K562 (cell line): ENCODE measurements around the gene APC. TPM values are rescaled to one million over a fixed set of nuclear protein-coding genes. Genes with fewer than 3 reads are reported as not detected.

Experiments
- BRD4 ChIP-seq: fragments of 200-600 bp; sonication (generic); IDR thresholded peaks from 2 replicates; pipeline ENCODE4 v1.6.1; 2017; ENCODE audit warnings: inconsistent platforms
- CBFB ChIP-seq: sonication (generic); formaldehyde crosslinking; IDR thresholded peaks from 2 replicates; pipeline ENCODE4 v1.4.0; 2020; ENCODE audit warnings: mild to moderate bottlenecking, missing genetic modification reagents
- DMBX1 ChIP-seq: fragments of 250-450 bp; sonication (Bioruptor Pico); IDR thresholded peaks from 2 replicates; pipeline ENCODE4 v1.8.0; 2022; ENCODE audit warnings: inconsistent platforms, mild to moderate bottlenecking, moderate library complexity, borderline replicate concordance
- EZH2 ChIP-seq: IDR thresholded peaks from 2 replicates; pipeline ENCODE4 v1.6.1; 2012; ENCODE audit warnings: low read depth, mild to moderate bottlenecking, inconsistent platforms, low read length, borderline replicate concordance
- FOXK2 ChIP-seq, 2 experiments: fragments of 450-650 bp; IDR thresholded peaks in 1 of 2; conservative IDR thresholded peaks in 1 of 2; 2 replicates each; pipeline ENCODE4 v1.6.1; 2016; ENCODE audit warnings: low read depth in 2 of 2, mild to moderate bottlenecking in 1 of 2
- HMG20B ChIP-seq: fragments of 250-450 bp; sonication (Bioruptor Pico); IDR thresholded peaks from 2 replicates; pipeline ENCODE4 v1.5.0; 2021; ENCODE audit warnings: mild to moderate bottlenecking
- PHB2 ChIP-seq: fragments of 450-650 bp; IDR thresholded peaks from 2 replicates; pipeline ENCODE4 v1.6.1; 2017; ENCODE audit warnings: low read depth
- PML ChIP-seq: IDR thresholded peaks from 2 replicates; pipeline ENCODE4 v1.6.1; 2012; ENCODE audit warnings: low read length, inconsistent platforms
- PTRF ChIP-seq: fragments of 450-650 bp; IDR thresholded peaks from 2 replicates; pipeline ENCODE4 v1.6.1; 2016; ENCODE audit warnings: mild to moderate bottlenecking, missing genetic modification characterization, missing compliant biosample characterization
- RBM14 ChIP-seq: fragments of 200-400 bp; formaldehyde crosslinking; IDR thresholded peaks from 2 replicates; pipeline ENCODE4 v1.6.1; 2018; ENCODE audit warnings: low read depth, mild to moderate bottlenecking, low read length, moderate library complexity, borderline replicate concordance; ENCODE audit not compliant: insufficient read depth
- TAF1 ChIP-seq: IDR thresholded peaks from 2 replicates; pipeline ENCODE4 v1.6.1; 2011; ENCODE audit warnings: mild to moderate bottlenecking, low read length, moderate library complexity; ENCODE audit not compliant: insufficient read depth, control insufficient read depth, severe bottlenecking; ENCODE audit errors: extremely low read depth
- TAL1 ChIP-seq: fragments of 450-650 bp; IDR thresholded peaks from 2 replicates; pipeline ENCODE4 v1.6.1; 2016; ENCODE audit warnings: mild to moderate bottlenecking
- THAP7 ChIP-seq: fragments of 250-450 bp; sonication (Bioruptor Pico); IDR thresholded peaks from 2 replicates; pipeline ENCODE4 v1.5.0; 2021
- ZFX ChIP-seq: sonication (generic); formaldehyde crosslinking; IDR thresholded peaks from 2 replicates; pipeline ENCODE4 v1.8.0; 2022; ENCODE audit warnings: mild to moderate bottlenecking, missing genetic modification reagents, moderate library complexity
- ZNF408 ChIP-seq: fragments of 250-450 bp; sonication (Bioruptor Pico); IDR thresholded peaks from 2 replicates; pipeline ENCODE4 v1.4.0; 2020; ENCODE audit warnings: low read depth, mild to moderate bottlenecking, moderate library complexity
- polyA plus RNA-seq, 8 experiments: library from polyadenylated mRNA; depleted of rRNA in 4 of 8; stranded (reverse) in 5 of 8; unstranded in 3 of 8; fragments of >200 nt; fragmentation: Nextera tagmentation in 2 of 8; fragmentation: Illumina TruSeq in 1 of 8; extraction: Ambion mirVana in 2 of 8; extraction: Trizol in 1 of 8; gene quantifications; 2 replicates each; pipeline versions ENCODE4 v1.2.1 to v1.2.3, GENCODE V29; 2011 to 2014; ENCODE audit warnings: inconsistent platforms in 1 of 8, missing spikeins in 1 of 8
- total RNA-seq, 7 experiments: library from RNA; depleted of rRNA in 6 of 7; stranded (reverse); fragments of >200 nt in 6 of 7; fragmentation: Illumina TruSeq in 2 of 7; extraction: Trizol in 2 of 7; gene quantifications; 2 replicates each; pipeline versions ENCODE4 v1.2.1 to v1.2.3, GENCODE V29; 2011 to 2021; ENCODE audit warnings: low replicate concordance in 1 of 7
- TF ChIP-seq, protein P1 (sequence below): fragments of 200-400 bp; formaldehyde crosslinking; IDR thresholded peaks from 2 replicates; pipeline ENCODE4 v1.6.1; 2017; ENCODE audit warnings: mild to moderate bottlenecking, low read depth, low read length, moderate library complexity
- TF ChIP-seq, protein P2 (sequence below): sonication (generic); formaldehyde crosslinking; IDR thresholded peaks from 2 replicates; pipeline ENCODE4 v1.8.1; 2022; ENCODE audit warnings: missing genetic modification reagents
- TF ChIP-seq, protein P3 (sequence below): conservative IDR thresholded peaks from 2 replicates; pipeline ENCODE4 v1.6.1; 2011; ENCODE audit warnings: low read depth, mild to moderate bottlenecking, low read length; ENCODE audit not compliant: control insufficient read depth
- TF ChIP-seq, protein P4 (sequence below): sonication (generic); formaldehyde crosslinking; IDR thresholded peaks from 2 replicates; pipeline ENCODE4 v1.8.0; 2022; ENCODE audit warnings: mild to moderate bottlenecking, missing genetic modification reagents, borderline replicate concordance

Gene APC
- total and polyA plus RNA-seq, 9 of the 15 experiments (the other 6 are each of a cell fraction or from before 2014, with no cell fraction given) = 5.7 to 29.5 (median 15.4) TPM

DNA sequence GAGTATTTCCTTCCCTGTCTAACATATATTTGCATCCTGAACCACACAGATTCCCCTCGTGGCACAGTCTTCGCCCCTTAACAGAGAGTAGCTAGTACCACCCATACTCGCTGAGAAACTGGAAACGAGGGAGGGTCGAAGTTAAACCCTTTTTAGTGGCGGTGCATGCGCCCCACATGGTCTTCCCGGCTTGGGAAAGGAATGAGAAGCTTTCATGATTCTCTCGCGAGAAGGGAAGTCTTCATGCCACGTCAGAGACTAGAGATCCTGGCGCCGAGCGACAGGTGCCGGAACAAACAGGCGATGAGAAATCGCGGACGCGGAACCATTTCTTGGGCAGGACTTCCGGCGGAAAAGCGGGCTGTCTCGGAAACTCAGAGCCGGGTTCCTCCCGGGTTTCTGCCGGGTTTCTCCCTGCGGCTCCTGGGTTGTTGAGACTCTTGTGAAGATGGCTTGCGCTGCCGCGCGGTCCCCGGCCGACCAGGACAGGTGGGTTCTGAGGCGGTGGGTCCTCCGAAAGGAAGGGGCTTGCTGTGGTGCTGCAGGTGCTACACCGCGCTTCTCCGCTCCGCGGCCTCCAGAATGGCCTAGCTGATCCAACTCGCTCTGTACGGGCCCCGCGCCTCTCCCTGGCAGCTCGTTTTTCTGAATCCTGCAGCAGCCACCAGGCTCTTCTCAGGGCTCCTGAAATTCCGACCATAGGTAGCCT is 123.4 kb downstream of the APC start, which contains the start of gene SRP19 (continued):
- TF ChIP-seq, protein P1, sequence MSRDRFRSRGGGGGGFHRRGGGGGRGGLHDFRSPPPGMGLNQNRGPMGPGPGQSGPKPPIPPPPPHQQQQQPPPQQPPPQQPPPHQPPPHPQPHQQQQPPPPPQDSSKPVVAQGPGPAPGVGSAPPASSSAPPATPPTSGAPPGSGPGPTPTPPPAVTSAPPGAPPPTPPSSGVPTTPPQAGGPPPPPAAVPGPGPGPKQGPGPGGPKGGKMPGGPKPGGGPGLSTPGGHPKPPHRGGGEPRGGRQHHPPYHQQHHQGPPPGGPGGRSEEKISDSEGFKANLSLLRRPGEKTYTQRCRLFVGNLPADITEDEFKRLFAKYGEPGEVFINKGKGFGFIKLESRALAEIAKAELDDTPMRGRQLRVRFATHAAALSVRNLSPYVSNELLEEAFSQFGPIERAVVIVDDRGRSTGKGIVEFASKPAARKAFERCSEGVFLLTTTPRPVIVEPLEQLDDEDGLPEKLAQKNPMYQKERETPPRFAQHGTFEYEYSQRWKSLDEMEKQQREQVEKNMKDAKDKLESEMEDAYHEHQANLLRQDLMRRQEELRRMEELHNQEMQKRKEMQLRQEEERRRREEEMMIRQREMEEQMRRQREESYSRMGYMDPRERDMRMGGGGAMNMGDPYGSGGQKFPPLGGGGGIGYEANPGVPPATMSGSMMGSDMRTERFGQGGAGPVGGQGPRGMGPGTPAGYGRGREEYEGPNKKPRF = no peak
- TF ChIP-seq TAL1 (no peak), CBFB (CRISPR knock-in tag) (peak; percentile 83), EZH2 (no peak), BRD4 (no peak; the same call in none of the 2 replicates), THAP7 (CRISPR knock-in tag) (no peak), PHB2 (no peak), PTRF (tag) (peak; percentile 15; the same call in 1 of the 2 replicates), PML (peak; percentile 87; the same call in 1 of the 2 replicates), ZNF408 (CRISPR knock-in tag) (no peak), ZFX (CRISPR knock-in tag) (peak; percentile 95), FOXK2 (conservative IDR thresholded peaks at IDR 0.05 in 1 of 2, IDR thresholded peaks at IDR 0.05 in 1 of 2; ENCODE audit: low read depth in 2 of 2) (peak; percentile 28 to 51; a peak in 3 of 4 replicates), DMBX1 (CRISPR knock-in tag) (peak; percentile 65; the same call in 1 of the 2 replicates), HMG20B (no peak), TAF1 (peak; percentile 75), RBM14 (no peak)
- TF ChIP-seq, protein P2, sequence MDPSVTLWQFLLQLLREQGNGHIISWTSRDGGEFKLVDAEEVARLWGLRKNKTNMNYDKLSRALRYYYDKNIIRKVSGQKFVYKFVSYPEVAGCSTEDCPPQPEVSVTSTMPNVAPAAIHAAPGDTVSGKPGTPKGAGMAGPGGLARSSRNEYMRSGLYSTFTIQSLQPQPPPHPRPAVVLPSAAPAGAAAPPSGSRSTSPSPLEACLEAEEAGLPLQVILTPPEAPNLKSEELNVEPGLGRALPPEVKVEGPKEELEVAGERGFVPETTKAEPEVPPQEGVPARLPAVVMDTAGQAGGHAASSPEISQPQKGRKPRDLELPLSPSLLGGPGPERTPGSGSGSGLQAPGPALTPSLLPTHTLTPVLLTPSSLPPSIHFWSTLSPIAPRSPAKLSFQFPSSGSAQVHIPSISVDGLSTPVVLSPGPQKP = no peak
- TF ChIP-seq, protein P3, sequence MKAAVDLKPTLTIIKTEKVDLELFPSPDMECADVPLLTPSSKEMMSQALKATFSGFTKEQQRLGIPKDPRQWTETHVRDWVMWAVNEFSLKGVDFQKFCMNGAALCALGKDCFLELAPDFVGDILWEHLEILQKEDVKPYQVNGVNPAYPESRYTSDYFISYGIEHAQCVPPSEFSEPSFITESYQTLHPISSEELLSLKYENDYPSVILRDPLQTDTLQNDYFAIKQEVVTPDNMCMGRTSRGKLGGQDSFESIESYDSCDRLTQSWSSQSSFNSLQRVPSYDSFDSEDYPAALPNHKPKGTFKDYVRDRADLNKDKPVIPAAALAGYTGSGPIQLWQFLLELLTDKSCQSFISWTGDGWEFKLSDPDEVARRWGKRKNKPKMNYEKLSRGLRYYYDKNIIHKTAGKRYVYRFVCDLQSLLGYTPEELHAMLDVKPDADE = 0 out of 2 replicates have a peak, but pooled peaks have one; percentile 52
- TF ChIP-seq, protein P4, sequence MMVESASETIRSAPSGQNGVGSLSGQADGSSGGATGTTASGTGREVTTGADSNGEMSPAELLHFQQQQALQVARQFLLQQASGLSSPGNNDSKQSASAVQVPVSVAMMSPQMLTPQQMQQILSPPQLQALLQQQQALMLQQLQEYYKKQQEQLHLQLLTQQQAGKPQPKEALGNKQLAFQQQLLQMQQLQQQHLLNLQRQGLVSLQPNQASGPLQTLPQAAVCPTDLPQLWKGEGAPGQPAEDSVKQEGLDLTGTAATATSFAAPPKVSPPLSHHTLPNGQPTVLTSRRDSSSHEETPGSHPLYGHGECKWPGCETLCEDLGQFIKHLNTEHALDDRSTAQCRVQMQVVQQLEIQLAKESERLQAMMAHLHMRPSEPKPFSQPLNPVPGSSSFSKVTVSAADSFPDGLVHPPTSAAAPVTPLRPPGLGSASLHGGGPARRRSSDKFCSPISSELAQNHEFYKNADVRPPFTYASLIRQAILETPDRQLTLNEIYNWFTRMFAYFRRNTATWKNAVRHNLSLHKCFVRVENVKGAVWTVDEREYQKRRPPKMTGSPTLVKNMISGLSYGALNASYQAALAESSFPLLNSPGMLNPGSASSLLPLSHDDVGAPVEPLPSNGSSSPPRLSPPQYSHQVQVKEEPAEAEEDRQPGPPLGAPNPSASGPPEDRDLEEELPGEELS (CRISPR knock-in tag) = peak; percentile 92; the same call in 1 of the 2 replicates
